ENCODE results near the gene PRKG1. TPM values are rescaled to one million over a fixed set of nuclear protein-coding genes. Genes with fewer than 3 reads are reported as not detected.

Gene PRKG1
- total RNA-seq, 2 donors from 2014 or later = 17.2 TPM

GRCh38 chr10:52314822-52315552 is 1240.7 kb downstream of the PRKG1 start:
- intact Hi-C loops (cut with DNase I, micrococcal nuclease) = no loop called here
- ATAC-seq (peak; percentile 19), DNase-seq (peak in 1 of 2 donors; percentile 10)

GRCh38 chr10:52316001-52316400 is 1241.7 kb downstream of the PRKG1 start:
- ATAC-seq = no peak
- intact Hi-C loops (cut with DNase I, micrococcal nuclease) = no loop called here

GRCh38 chr10:52316500-52316899 is 1242.2 kb downstream of the PRKG1 start:
- no peak for DNase-seq
- intact Hi-C loops (cut with DNase I, micrococcal nuclease) = no loop called here
- no peak for ATAC-seq

More at GRCh38 chr10:52316001-52316400, 1241.7 kb downstream of the PRKG1 start:
- no peak for DNase-seq

DNA sequence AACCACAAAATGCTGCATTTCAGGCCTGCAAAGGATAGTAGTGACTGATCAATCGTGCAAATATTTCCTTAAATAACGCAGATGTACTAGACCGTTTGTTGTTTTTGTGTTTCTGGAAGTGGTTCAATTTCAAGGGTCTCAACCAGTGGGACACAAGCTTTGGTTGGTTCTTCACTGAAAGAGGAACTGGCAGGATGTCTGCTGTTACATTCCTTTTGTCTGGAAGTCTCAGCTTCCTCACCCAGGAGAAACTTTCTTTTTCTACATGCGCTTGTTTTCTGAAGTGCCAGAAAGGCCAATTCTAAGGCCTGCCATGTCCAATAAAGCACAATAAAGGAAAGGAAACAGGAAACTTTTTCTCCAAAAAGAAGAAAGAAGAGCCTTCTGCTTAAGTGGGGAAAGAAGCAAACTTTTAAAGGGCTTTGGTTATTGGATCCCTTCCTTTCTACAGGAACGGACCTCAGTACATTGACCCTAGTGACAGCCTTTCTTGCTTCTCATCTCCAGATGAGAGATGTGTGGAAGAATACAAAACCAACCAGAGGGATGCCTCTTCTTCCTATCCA is 1243.9 kb downstream of the PRKG1 start:
- no peak for ATAC-seq
- no peak for DNase-seq
- intact Hi-C loops (cut with DNase I, micrococcal nuclease) = no loop called here

- ATAC-seq = peak; percentile 43
- DNase-seq = no peak
- intact Hi-C loops (cut with DNase I, micrococcal nuclease) = no loop called here
Measured at GRCh38 chr10:52318822-52319464, 1244.7 kb downstream of the PRKG1 start.

- ATAC-seq (no peak), DNase-seq (no peak)
- intact Hi-C loops (cut with DNase I, micrococcal nuclease) = no loop called here
Measured at GRCh38 chr10:52319926-52320325, 1245.6 kb downstream of the PRKG1 start.

GRCh38 chr10:52322323-52322722 is 1248.0 kb downstream of the PRKG1 start:
- DNase-seq = no peak

DNA sequence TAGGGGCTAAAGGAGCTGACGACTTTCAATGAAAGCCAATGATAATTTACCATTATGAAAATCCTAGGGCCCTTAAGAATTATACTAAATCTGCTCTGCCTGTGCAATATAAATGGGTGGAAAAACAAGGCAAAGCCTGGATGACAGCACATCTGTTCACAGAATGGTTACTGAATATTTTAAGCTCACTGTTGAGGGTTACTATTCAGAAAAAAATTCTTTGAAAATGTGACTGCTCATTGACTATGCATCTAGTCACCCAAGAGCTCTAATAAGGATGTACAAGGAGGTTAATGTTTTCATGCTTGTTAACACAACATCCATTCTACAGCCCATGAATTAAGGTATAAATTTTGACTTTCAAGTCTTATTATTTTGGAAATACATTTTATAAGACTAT is 1248.6 kb downstream of the PRKG1 start:
- no peak for DNase-seq
- intact Hi-C loops (cut with DNase I, micrococcal nuclease) = no loop called here
- ATAC-seq = no peak

More at GRCh38 chr10:52322323-52322722, 1248.0 kb downstream of the PRKG1 start:
- ATAC-seq = no peak
- intact Hi-C loops (cut with DNase I, micrococcal nuclease) = no loop called here

- DNase-seq = no peak
- ATAC-seq = no peak
- intact Hi-C loops (cut with DNase I, micrococcal nuclease) = no loop called here
Measured at GRCh38 chr10:52326382-52326781, 1252.1 kb downstream of the PRKG1 start.

DNA sequence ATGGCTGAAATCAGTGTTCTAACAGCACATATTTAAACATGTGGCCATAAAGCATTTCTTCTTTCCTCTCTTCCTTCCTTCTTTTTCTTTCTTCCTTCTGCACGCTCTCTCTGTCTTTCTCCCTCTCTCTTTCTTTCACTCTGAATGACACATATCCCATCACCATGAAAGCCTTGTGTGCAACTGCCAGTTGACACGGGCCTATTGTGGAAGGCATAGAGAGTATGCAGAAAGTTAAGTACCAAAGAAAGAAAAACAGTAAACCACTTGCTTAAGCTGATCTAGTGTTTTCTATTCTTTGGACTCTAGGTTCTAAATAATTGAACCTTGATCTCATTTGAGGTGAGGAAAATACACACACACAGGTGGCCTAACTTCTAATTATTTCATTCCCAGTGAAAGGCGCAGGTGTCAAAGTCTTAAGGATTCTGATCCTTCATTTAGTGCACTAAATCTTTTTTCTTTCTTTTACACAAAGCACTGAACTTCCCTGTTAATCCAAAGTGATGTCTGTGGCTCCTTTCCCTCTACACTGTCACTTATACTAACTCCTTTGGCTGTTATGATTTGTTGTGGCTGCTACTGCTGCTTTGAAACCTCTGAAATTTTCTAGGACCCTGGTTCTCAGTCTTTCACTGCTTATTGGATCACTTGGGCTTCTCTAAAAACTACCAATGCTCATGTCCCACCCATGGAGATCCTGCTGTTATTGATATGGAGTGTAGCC is 1257.5 kb downstream of the PRKG1 start:
- intact Hi-C loops (cut with DNase I, micrococcal nuclease) = no loop called here
- no peak for DNase-seq
- ATAC-seq = no peak

DNA sequence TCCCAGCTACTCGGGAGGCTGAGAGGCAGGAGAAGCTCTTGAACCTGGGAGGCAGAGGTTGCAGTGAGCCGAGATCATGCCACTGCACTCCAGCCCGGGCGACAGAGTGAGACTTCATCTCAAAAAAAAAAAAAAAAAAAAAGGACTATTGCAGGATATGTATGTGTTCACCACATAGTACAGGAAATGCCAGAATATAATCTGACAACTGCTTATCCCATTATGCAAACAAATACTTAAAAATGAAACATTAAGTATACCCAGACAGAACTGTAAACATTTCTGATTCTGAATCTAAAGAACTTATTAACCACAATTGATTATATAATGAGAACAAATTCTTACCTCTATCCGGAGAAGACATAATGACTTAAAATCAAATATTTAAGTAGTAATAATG is 1258.5 kb downstream of the PRKG1 start:
- intact Hi-C loops (cut with DNase I, micrococcal nuclease) = no loop called here
- DNase-seq (no peak), ATAC-seq (no peak)

DNA sequence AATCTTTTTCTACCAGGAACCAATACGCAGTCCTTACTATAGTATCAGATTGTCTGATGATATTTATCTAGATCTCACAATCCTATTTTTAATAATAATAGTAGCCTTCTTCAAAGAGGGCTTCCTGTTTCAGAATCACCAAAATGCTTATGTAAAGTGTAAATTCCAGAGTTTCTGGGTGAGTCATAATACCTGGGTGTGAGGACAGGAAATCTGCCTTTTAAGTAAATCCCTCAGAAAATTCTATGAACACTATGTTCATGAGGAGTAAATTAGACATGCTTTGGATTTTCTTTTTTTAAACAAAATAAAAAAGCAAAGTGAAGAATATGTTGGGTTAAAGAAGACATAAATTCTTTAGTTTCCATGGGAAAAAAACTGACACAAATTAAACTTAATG is 1260.3 kb downstream of the PRKG1 start:
- no peak for ATAC-seq
- intact Hi-C loops (cut with DNase I, micrococcal nuclease) = no loop called here
- DNase-seq = no peak

- no peak for ATAC-seq
- DNase-seq = no peak
- intact Hi-C loops (cut with DNase I, micrococcal nuclease) = no loop called here
Measured at GRCh38 chr10:52335665-52336064, 1261.4 kb downstream of the PRKG1 start.

DNA sequence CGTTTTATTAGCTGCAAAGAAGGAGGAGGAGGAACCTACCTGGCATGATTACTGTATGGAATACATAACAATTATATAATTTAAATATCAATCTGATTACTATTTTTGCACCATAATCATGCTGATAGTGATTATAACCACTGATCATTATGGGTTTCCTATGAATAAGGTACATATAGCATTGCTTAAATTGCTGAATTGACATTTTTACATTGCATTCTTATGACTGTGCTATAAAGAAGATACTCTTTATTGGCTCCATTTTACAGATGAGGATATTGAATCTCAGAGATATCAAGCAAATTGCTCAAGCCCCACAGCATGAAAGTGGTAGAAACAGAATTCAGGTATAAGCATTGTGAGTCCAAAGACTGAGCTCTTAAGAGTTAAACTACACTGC is 1262.9 kb downstream of the PRKG1 start:
- intact Hi-C loops (cut with DNase I, micrococcal nuclease) = no loop called here
- ATAC-seq (no peak), DNase-seq (no peak)

- DNase-seq (no peak), ATAC-seq (no peak)
- intact Hi-C loops (cut with DNase I, micrococcal nuclease) = no loop called here
Measured at GRCh38 chr10:52343439-52343838, 1269.2 kb downstream of the PRKG1 start.

DNA sequence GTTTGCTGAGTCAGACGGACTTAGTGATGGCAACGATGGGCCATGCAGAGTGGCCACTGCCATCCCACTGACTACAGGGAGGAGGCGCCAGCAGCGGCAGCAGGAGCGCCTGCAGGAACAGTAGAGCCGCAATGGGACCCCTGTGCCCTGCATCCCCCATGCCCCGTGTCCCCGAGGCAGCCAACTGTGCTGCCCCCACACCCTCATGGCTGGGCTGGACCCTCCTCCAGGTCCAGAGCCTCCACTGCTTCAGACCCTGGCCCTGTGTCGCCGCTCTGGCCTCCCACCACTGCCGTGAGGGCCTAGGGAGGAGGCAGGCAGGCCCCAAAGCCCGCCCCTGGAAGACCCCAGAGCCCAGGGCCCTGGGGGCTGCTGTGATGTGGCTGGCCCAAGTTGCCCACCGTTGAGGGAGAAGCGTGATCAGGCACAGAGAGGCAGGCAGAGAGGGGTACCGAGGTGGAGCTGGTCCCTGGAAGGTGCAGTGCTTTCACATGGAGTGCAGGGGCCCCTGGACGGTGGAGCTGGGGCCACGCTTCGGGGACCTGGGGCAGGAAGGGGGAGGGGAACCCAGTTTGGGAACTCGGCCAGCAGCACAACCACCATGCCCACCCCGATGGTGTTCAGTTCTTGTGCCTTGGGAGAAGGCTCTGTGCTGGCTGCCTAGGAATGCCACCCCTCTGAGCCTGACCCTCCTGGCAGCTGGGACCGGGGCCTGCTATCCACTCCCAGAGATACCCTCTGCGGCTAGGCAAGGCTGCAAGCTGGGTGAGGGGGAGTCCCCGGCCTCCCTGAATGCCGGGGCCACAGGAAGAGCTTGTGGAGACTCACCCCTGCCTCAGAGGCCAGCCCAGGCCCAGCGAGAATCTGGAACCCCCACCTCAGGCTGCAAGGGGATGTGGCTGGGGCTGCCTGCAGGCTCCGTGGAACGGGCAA is 1272.4 kb downstream of the PRKG1 start:
- no peak for DNase-seq
- ATAC-seq = no peak
- intact Hi-C loops (cut with DNase I, micrococcal nuclease) = no loop called here

- ATAC-seq = no peak
Measured at GRCh38 chr10:52347327-52347667, 1273.0 kb downstream of the PRKG1 start.

More at GRCh38 chr10:52347327-52347667, 1273.0 kb downstream of the PRKG1 start:
- intact Hi-C loops (cut with DNase I, micrococcal nuclease) = no loop called here
- no peak for DNase-seq

Data from left colon (tissue), 2 donors.